B cell (primary cell): ENCODE results near the gene ENPP7. TPM values are rescaled to one million over a fixed set of nuclear protein-coding genes. Genes with fewer than 3 reads are reported as not detected.

Source experiments
- ATAC-seq: fragments of 200-7000 bp; cut with Tn5 transposase; one replicate; pipeline ENCODE4 v1.10.0; 2021; ENCODE audit warnings: low read depth, mild to moderate bottlenecking, moderate number of reproducible peaks, moderate library complexity
- CTCF ChIA-PET: fragments of 350-600 bp; sonication (Branson Sonifier 250); formaldehyde crosslinking; loops from one replicate; lab custom pipeline; 2021; ENCODE audit warnings: antibody characterized with exemption, inconsistent platforms; lab: Charles Lee
- POLR2A ChIA-PET: fragments of 350-600 bp; sonication (Branson Sonifier 250); formaldehyde crosslinking; loops from one replicate; lab custom pipeline; 2021; ENCODE audit warnings: antibody characterized with exemption; lab: Charles Lee
- DNase-seq: peaks from one replicate; pipeline ENCODE4 v3.0.0; 2013
- H2AFZ ChIP-seq: 2 replicates; pipeline ENCODE4 v1.6.1; 2012; ENCODE audit warnings: mild to moderate bottlenecking, low read depth, low read length; ENCODE audit not compliant: insufficient read depth, poor library complexity, severe bottlenecking
- H3K27ac ChIP-seq, 2 donors: 1 replicate in 1 of 2; 2 replicates in 1 of 2; pipeline ENCODE4 v1.5.1; 2012 to 2013; ENCODE audit warnings: low read length in 2 of 2, mild to moderate bottlenecking in 2 of 2, moderate library complexity in 1 of 2
- H3K27me3 ChIP-seq, 4 experiments: fragments of 200-600 bp in 1 of 4; sonication (generic) in 1 of 4; replicated peaks in 1 of 4; 1 replicate in 2 of 4; 2 replicates in 2 of 4; pipeline versions ENCODE4 v1.6.1 to v1.7.0; 2013 to 2016; ENCODE audit warnings: low read length in 3 of 4, mild to moderate bottlenecking in 2 of 4, mixed read lengths in 1 of 4, moderate library complexity in 1 of 4; ENCODE audit not compliant: insufficient read depth in 4 of 4, control insufficient read depth in 3 of 4; ENCODE audit errors: control extremely low read depth in 1 of 4
- H3K36me3 ChIP-seq, 2 experiments: replicated peaks in 1 of 2; 1 replicate in 1 of 2; 2 replicates in 1 of 2; pipeline versions ENCODE4 v1.6.1 to v1.7.1; 2013; ENCODE audit warnings: low read length in 1 of 2; ENCODE audit not compliant: insufficient read depth in 2 of 2, control insufficient read depth in 1 of 2; ENCODE audit errors: control extremely low read depth in 1 of 2, extremely low read depth in 1 of 2
- H3K4me1 ChIP-seq, 2 donors: fragments of 200-600 bp in 1 of 2; sonication (generic) in 1 of 2; 1 replicate in 1 of 2; 2 replicates in 1 of 2; pipeline versions ENCODE4 v1.5.1 to v1.6.1; 2013 to 2017; ENCODE audit warnings: low read length in 2 of 2; ENCODE audit not compliant: control insufficient read depth in 2 of 2, insufficient read depth in 2 of 2
- H3K4me2 ChIP-seq: replicated peaks from 2 replicates; pipeline ENCODE3; 2012; ENCODE audit warnings: mild to moderate bottlenecking, low read depth, low read length; ENCODE audit not compliant: poor library complexity, severe bottlenecking
- H3K4me3 ChIP-seq, 5 experiments: fragments of 200-600 bp in 1 of 5; sonication (generic) in 1 of 5; 1 replicate in 3 of 5; 2 replicates in 2 of 5; pipeline versions ENCODE4 v1.5.1 to v1.7.0; 2011 to 2016; ENCODE audit warnings: low read length in 4 of 5, mild to moderate bottlenecking in 4 of 5, low read depth in 2 of 5, control low read depth in 1 of 5, moderate library complexity in 1 of 5; ENCODE audit not compliant: insufficient read depth in 1 of 5; ENCODE audit errors: control extremely low read depth in 1 of 5, extremely low read depth in 1 of 5
- H3K79me2 ChIP-seq: fragments of 200-600 bp; sonication (generic); one replicate; pipeline ENCODE4 v1.6.0; 2016; ENCODE audit warnings: low read length; ENCODE audit not compliant: control insufficient read depth, insufficient read depth
- H3K9ac ChIP-seq: fragments of 200-600 bp; sonication (generic); 2 replicates; pipeline ENCODE4 v1.6.1; 2017; ENCODE audit warnings: mild to moderate bottlenecking, low read length, moderate library complexity
- H3K9me3 ChIP-seq, 3 donors: one replicate each; pipeline versions ENCODE4 v1.6.1 to v1.7.1; 2013; ENCODE audit warnings: low read length in 2 of 3; ENCODE audit not compliant: control insufficient read depth in 2 of 3, insufficient read depth in 1 of 3; ENCODE audit errors: control extremely low read depth in 1 of 3
- H4K20me1 ChIP-seq: 2 replicates; pipeline ENCODE4 v1.6.0; 2012; ENCODE audit warnings: mild to moderate bottlenecking, low read length; ENCODE audit not compliant: insufficient read depth, control insufficient read depth, poor library complexity, severe bottlenecking
- H3K27ac Mint-ChIP-seq: one replicate; pipeline ENCODE4 v1.8.0; 2021; ENCODE audit warnings: mixed read lengths
- H3K27me3 Mint-ChIP-seq: one replicate; pipeline ENCODE4 v1.8.0; 2021; ENCODE audit warnings: mixed read lengths
- H3K4me1 Mint-ChIP-seq: one replicate; pipeline ENCODE4 v1.8.0; 2021; ENCODE audit warnings: mixed read lengths
- H3K4me3 Mint-ChIP-seq: one replicate; pipeline ENCODE4 v1.8.0; 2021; ENCODE audit warnings: mixed read lengths
- H3K9me3 Mint-ChIP-seq: one replicate; pipeline ENCODE4 v1.8.0; 2022; ENCODE audit warnings: mixed read lengths; ENCODE audit not compliant: insufficient read depth
- EZH2 ChIP-seq: IDR thresholded peaks from 2 replicates; pipeline ENCODE4 v1.6.1; 2012; ENCODE audit warnings: borderline replicate concordance, low read depth, mild to moderate bottlenecking, moderate library complexity, low read length; ENCODE audit not compliant: insufficient read depth, poor library complexity, severe bottlenecking
- WGBS: methylation state at CpG from one replicate; pipeline ENCODE4 v1.1.5; 2013; ENCODE audit warnings: missing lambda C conversion rate; ENCODE audit not compliant: insufficient coverage; 5-methylcytosine and 5-hydroxymethylcytosine counted together
- intact Hi-C: fragments of 100-400 bp; cut with micrococcal nuclease; formaldehyde crosslinking; loops from one replicate; pipeline ENCODE4 v1.10.0; 2022
- polyA plus RNA-seq: library from polyadenylated mRNA; depleted of rRNA; stranded (reverse); fragments of >200 nt; gene quantifications from 2 replicates; pipeline ENCODE4 v1.2.3, GENCODE V29; 2012
- total RNA-seq, 2 donors: library from RNA; stranded (reverse); fragments of 120-200 nt in 1 of 2; gene quantifications; 1 replicate in 1 of 2; 2 replicates in 1 of 2; pipeline versions ENCODE4 v1.2.3 to v1.2.4, GENCODE V29; 2013 to 2022
- TF ChIP-seq, protein P1 (sequence below): fragments of 200-600 bp; IDR thresholded peaks from one replicate; pipeline ENCODE4 v1.8.0; 2022; ENCODE audit warnings: antibody characterized with exemption, mild to moderate bottlenecking

The ENPP7 gene
- total and polyA plus RNA-seq, 2 donors (not counting 1 experiment from before 2014, with no cell fraction given) = 0.40 to 6.7 TPM

DNA sequence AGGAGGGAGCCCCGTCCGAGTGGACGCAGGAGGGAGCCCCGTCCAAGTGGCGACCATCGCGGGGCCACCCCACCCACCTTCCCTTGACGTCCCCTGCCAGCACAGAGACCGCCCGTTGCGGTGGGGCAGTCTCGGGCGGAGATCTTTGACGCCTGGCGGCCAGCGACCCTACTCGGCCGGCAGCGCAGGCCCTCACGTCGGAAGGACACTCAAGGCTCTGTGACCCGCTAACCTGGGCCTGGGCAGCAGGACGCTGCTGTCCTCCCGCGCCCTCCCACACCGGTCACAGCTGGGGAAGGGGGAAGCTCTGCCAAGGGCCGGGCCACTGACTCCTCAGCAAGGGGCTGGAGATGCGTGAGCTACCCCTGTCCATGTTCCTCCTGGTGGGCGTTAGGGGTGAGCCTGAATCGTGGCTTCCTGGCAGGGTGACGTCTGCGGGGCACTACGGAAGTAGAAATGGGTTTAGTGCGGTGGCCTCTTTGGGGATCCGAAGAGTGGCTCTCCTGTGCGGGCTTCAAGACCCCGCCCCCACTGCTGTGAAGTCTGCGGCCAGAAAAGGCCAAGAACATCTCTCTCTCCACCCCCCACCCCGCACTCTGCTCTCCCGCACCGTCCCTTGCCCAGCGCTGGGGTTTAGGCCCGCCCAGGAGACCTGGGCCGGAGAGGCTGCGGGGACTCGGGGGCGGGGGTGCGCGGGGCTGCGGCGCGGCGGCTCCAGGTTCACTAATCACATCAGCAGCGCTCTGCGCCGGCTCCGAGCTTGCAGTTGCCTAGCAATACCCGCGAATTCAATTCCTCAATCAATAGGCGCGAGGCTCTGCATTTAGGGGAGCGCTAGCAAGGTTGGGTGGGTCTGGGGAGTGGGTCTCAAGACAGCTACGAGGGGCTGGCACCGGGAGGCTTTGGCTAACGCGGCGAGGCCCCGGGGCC is 60.3 kb downstream of the ENPP7 start:
- H3K9me3 Mint-ChIP-seq = no peaks in the 10 kb centered on the region
- Histone ChIP-seq H3K27me3 (peaks cover 0 to 73% (median 46%) of the 10 kb centered on the region in 4 experiments), H3K36me3 (peaks cover 0 to 7% of the 10 kb centered on the region in 2 experiments), H3K4me2 (peak overlapping the region; percentile 66), H3K79me2 (peaks cover 4% of the 10 kb centered on the region), H3K4me3 (no peak overlapping the region), H3K27ac (no peak overlapping the region), H3K4me1 (peaks cover 33% of the 10 kb centered on the region in 2 donors), H3K9ac (no peak overlapping the region), H2AFZ (peak overlapping the region; percentile 9), H3K9me3 (peaks cover 0 to 48% (median 0%) of the 10 kb centered on the region in 3 donors), H4K20me1 (peaks cover 21% of the 10 kb centered on the region)
- POLR2A ChIA-PET = no interaction called here
- ATAC-seq = peak; percentile 9
- peaks cover 48% of the 10 kb centered on the region for H3K27me3 Mint-ChIP-seq
- no peak for TF ChIP-seq EZH2
- TF ChIP-seq, protein P1, sequence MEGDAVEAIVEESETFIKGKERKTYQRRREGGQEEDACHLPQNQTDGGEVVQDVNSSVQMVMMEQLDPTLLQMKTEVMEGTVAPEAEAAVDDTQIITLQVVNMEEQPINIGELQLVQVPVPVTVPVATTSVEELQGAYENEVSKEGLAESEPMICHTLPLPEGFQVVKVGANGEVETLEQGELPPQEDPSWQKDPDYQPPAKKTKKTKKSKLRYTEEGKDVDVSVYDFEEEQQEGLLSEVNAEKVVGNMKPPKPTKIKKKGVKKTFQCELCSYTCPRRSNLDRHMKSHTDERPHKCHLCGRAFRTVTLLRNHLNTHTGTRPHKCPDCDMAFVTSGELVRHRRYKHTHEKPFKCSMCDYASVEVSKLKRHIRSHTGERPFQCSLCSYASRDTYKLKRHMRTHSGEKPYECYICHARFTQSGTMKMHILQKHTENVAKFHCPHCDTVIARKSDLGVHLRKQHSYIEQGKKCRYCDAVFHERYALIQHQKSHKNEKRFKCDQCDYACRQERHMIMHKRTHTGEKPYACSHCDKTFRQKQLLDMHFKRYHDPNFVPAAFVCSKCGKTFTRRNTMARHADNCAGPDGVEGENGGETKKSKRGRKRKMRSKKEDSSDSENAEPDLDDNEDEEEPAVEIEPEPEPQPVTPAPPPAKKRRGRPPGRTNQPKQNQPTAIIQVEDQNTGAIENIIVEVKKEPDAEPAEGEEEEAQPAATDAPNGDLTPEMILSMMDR = no peak
- peaks cover 19% of the 10 kb centered on the region for H3K4me1 Mint-ChIP-seq
- H3K4me3 Mint-ChIP-seq = no peak overlapping the region
- DNase-seq = peak; percentile 57
- 9% methylated on average over 67 of the region's 68 CpGs for WGBS
- peak overlapping the region; percentile 7 for H3K27ac Mint-ChIP-seq
- CTCF ChIA-PET = interaction anchor here (0.6 to 3.5 kb wide), 9 partner anchors 13 to 215 kb away, joined by 3 to 30 read pairs (median 6); partner anchors contain the start of gene CBX2
- intact Hi-C loops = no loop called here

DNA sequence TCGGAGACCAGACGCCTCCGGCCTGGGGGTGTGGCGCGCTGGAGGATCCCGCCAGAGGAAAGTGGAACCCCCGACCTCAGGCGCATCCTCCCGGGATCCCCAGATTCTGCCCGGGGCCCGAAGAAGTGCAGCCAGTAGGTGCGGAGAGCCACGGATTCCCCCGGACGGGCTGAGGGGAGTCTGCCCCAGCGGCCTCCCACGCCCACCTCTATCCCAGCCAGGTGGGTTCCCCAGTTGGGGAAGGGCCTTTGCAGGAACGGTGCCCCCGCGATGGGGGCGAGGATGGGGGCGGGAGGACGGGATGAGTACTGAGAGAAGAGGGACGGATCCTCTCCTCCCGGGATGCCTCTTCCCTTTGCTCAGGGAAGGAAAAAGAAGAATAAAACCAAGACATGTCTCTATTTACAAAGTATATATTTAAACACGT is 61.0 kb downstream of the ENPP7 start:
- Histone ChIP-seq H3K36me3 (peaks cover 0 to 7% of the 10 kb centered on the region in 2 experiments), H3K79me2 (peaks cover 4% of the 10 kb centered on the region), H2AFZ (no peak overlapping the region), H3K4me2 (peak overlapping the region; percentile 66), H3K9me3 (peaks cover 0 to 47% (median 0%) of the 10 kb centered on the region in 3 donors), H3K4me1 (peaks cover 35 to 37% of the 10 kb centered on the region in 2 donors), H3K27me3 (peaks cover 0 to 66% (median 45%) of the 10 kb centered on the region in 4 experiments), H3K4me3 (no peak overlapping the region), H4K20me1 (peaks cover 21% of the 10 kb centered on the region), H3K9ac (no peak overlapping the region), H3K27ac (no peak overlapping the region)
- Mint-ChIP-seq H3K27me3 (peaks cover 41% of the 10 kb centered on the region), H3K9me3 (no peaks in the 10 kb centered on the region), H3K4me1 (peaks cover 23% of the 10 kb centered on the region), H3K4me3 (no peak overlapping the region), H3K27ac (no peak overlapping the region)
- intact Hi-C loops = no loop called here
- ATAC-seq (no peak), DNase-seq (no peak)
- ChIA-PET POLR2A (no interaction called here), CTCF (interaction anchor here (0.7 to 3.5 kb wide), 4 partner anchors 13 to 201 kb away, joined by 3 to 30 read pairs (median 9); partner anchors contain the start of gene CBX2)
- TF ChIP-seq, protein P1 = no peak
- TF ChIP-seq EZH2 = no peak
- WGBS = 4% methylated on average over 18 of the region's 26 CpGs
